Measurements from ENCODE around the gene POLR2H.

DNA sequence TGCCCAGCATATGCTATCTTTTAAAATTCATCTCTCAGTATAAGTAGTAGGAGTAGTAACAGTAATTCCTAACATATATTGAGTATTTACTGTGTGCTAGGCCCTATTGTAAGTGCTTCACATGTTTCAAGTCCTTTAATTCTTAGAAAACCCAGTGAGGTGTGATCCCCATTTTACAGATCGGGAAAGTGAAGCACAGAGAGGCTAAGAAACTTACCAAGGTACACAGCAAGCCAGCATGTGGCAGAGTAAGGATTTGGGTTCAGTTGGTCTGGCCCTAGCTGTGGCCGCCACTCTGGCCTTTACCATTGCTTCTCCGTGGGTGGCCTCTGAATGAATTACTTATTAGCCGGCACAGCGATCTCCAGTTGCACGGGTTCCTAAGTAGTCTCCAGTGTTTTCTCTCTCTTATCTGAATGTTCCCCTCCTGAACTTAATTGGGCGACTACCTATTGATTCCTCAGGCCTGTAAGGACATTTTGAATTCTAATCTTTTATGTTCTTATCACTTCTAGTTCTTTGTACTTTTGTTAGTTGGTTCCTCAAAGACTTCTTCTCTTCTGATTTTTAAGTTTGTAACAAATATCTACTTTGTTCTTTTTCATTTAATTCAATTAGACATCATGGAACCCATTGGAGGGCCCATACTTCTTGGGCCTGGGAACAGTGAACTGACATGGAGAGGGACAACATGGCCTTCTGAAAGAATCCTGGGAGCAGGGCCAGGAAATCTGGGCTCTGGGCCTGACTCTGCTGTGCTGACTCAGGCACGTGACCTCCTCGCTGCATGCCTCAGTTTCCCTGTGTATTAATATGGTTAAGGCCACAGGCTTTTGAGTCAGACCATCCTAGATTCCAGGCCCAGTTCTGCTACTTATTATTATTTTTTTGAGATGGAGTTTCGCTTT lies 11.7 kb upstream of the POLR2H start:
- TF ChIP-seq CTCF (IDR thresholded peaks at IDR 0.05) = no peak
- no peak for TF ChIP-seq POLR2A (IDR thresholded peaks at IDR 0.05)

All from tibial nerve (tissue), 3 donors.